Endothelial cell of umbilical vein (primary cell): ENCODE results near the gene SLC39A11. TPM values are rescaled to one million over a fixed set of nuclear protein-coding genes. Genes with fewer than 3 reads are reported as not detected.

Experiments
- BruUV-seq: library from RNA; stranded (reverse); fragments of 400-500 nt; replicated peaks from 2 replicates; lab custom pipeline; 2021; lab: Mats Ljungman, UMichigan
- CTCF ChIA-PET: fragments of 300-600, 350-600 bp; sonication (Branson Sonifier 250); formaldehyde crosslinking; loops from one replicate; lab custom pipeline; 2021; ENCODE audit warnings: antibody characterized with exemption, inconsistent platforms; lab: Charles Lee
- POLR2A ChIA-PET: fragments of 300-600, 350-600 bp; sonication (Branson Sonifier 250); formaldehyde crosslinking; loops from one replicate; lab custom pipeline; 2021; ENCODE audit warnings: antibody characterized with exemption, inconsistent platforms; lab: Charles Lee
- DNase-seq: peaks from one replicate; pipeline ENCODE4 v3.0.0-alpha.2; 2011; ENCODE audit warnings: low read depth, low spot score
- FAIRE-seq: peaks from 2 replicates; lab custom pipeline; 2011; peaks lifted over from hg19 to GRCh38; lab: Jason Lieb, UNC
- H2AFZ ChIP-seq: 2 replicates; pipeline ENCODE4 v1.6.0; 2012; ENCODE audit warnings: low read depth, low read length, control low read depth, inconsistent platforms
- H3K27ac ChIP-seq: 2 replicates; pipeline ENCODE4 v1.5.1; 2011; ENCODE audit warnings: low read depth, mild to moderate bottlenecking, control low read depth, low read length, moderate library complexity; ENCODE audit not compliant: insufficient read depth
- H3K27me3 ChIP-seq, 2 experiments: 2 replicates each; pipeline versions ENCODE4 v1.6.0 to v1.6.1; 2011; ENCODE audit warnings: low read length in 2 of 2, mixed read lengths in 1 of 2; ENCODE audit not compliant: control insufficient read depth in 2 of 2, insufficient read depth in 2 of 2
- H3K36me3 ChIP-seq, 2 experiments: 2 replicates in 1 of 2; 3 replicates in 1 of 2; pipeline ENCODE4 v1.5.1; 2011; ENCODE audit warnings: low read length in 2 of 2, mild to moderate bottlenecking in 1 of 2, moderate library complexity in 1 of 2; ENCODE audit not compliant: control insufficient read depth in 2 of 2, insufficient read depth in 2 of 2; ENCODE audit errors: extremely low read depth in 1 of 2
- H3K4me1 ChIP-seq: 3 replicates; pipeline ENCODE4 v1.5.1; 2011; ENCODE audit warnings: mild to moderate bottlenecking, low read length; ENCODE audit not compliant: control insufficient read depth, insufficient read depth; ENCODE audit errors: extremely low read depth
- H3K4me2 ChIP-seq: 2 replicates; pipeline ENCODE4 v1.6.1; 2011; ENCODE audit warnings: low read length, control low read depth, mixed read lengths; ENCODE audit not compliant: insufficient read depth
- H3K4me3 ChIP-seq, 3 experiments: fragments of 200-600 bp in 1 of 3; sonication (generic), shearing (Covaris generic) in 1 of 3; replicated peaks in 1 of 3; 2 replicates each; pipeline ENCODE4 v1.5.1; 2011 to 2016; ENCODE audit warnings: control low read depth in 3 of 3, low read length in 3 of 3, mild to moderate bottlenecking in 2 of 3, inconsistent platforms in 1 of 3, low read depth in 1 of 3, moderate library complexity in 1 of 3; ENCODE audit not compliant: insufficient read depth in 1 of 3
- H3K79me2 ChIP-seq: 2 replicates; pipeline ENCODE4 v1.6.0; 2012; ENCODE audit warnings: low read length, inconsistent platforms; ENCODE audit not compliant: control insufficient read depth, insufficient read depth
- H3K9ac ChIP-seq: replicated peaks from 2 replicates; pipeline ENCODE3; 2011; ENCODE audit warnings: low read length, control low read depth; ENCODE audit not compliant: insufficient read depth; ENCODE audit errors: extremely low read depth
- H3K9me1 ChIP-seq: replicated peaks from 3 replicates; pipeline ENCODE4 v1.6.0; 2011; ENCODE audit warnings: mild to moderate bottlenecking, low read length; ENCODE audit not compliant: control insufficient read depth, insufficient read depth; ENCODE audit errors: extremely low read depth
- H3K9me3 ChIP-seq: replicated peaks from 2 replicates; pipeline ENCODE4 v1.5.1; 2012; ENCODE audit warnings: low read length, inconsistent platforms; ENCODE audit not compliant: control insufficient read depth, insufficient read depth
- H4K20me1 ChIP-seq: replicated peaks from 2 replicates; pipeline ENCODE3; 2011; ENCODE audit warnings: mild to moderate bottlenecking, low read length; ENCODE audit not compliant: control insufficient read depth, insufficient read depth; ENCODE audit errors: extremely low read depth
- EZH2 ChIP-seq: IDR thresholded peaks from 2 replicates; pipeline ENCODE4 v1.6.1; 2012; ENCODE audit warnings: borderline replicate concordance, low read depth, mild to moderate bottlenecking, moderate library complexity, low read length, inconsistent platforms; ENCODE audit not compliant: severe bottlenecking
- FOS ChIP-seq: IDR thresholded peaks from 2 replicates; pipeline ENCODE4 v1.6.1; 2011; ENCODE audit warnings: mild to moderate bottlenecking, low read length, moderate library complexity, borderline replicate concordance; ENCODE audit not compliant: insufficient read depth
- GATA2 ChIP-seq: IDR thresholded peaks from 2 replicates; pipeline ENCODE4 v1.7.0; 2011; ENCODE audit warnings: low read depth, mild to moderate bottlenecking, moderate library complexity, mixed read lengths, low read length; ENCODE audit not compliant: insufficient read length, insufficient read depth
- JUN ChIP-seq: IDR thresholded peaks from 2 replicates; pipeline ENCODE4 v1.6.1; 2011; ENCODE audit warnings: borderline replicate concordance, low read depth; ENCODE audit not compliant: insufficient read length, insufficient read depth
- MYC ChIP-seq: IDR thresholded peaks from one replicate; pipeline ENCODE4 v1.6.1; 2011; ENCODE audit warnings: mild to moderate bottlenecking, low read depth, low read length
- POLR2A ChIP-seq: IDR thresholded peaks from 2 replicates; pipeline ENCODE4 v1.6.1; 2012; ENCODE audit warnings: low read depth, mild to moderate bottlenecking, control low read depth, low read length
- POLR2AphosphoS5 ChIP-seq: IDR thresholded peaks from 2 replicates; pipeline ENCODE4 v1.6.1; 2012; ENCODE audit warnings: low read depth, mild to moderate bottlenecking, control low read depth, low read length, moderate library complexity; ENCODE audit not compliant: insufficient read depth
- dilution Hi-C: fragments of 300-500 bp; cut with MboI; formaldehyde crosslinking; loops from one replicate; pipeline ENCODE4 v1.15.0; 2019; ENCODE audit warnings: low sequenced_read_pairs; ENCODE audit not compliant: extremely low pct_ligation_motif_present
- intact Hi-C: fragments of 100-400 bp; cut with micrococcal nuclease; formaldehyde crosslinking; loops from one replicate; pipeline ENCODE4 v1.10.0; 2022
- polyA plus RNA-seq, 4 experiments: library from polyadenylated mRNA; depleted of rRNA in 3 of 4; stranded (reverse) in 3 of 4; unstranded in 1 of 4; fragments of >200 nt; gene quantifications; 2 replicates each; pipeline versions ENCODE4 v1.2.1 to v1.2.3, GENCODE V29; 2011 to 2012; ENCODE audit warnings: missing spikeins in 1 of 4
- total RNA-seq: library from RNA; stranded (reverse); gene quantifications from 2 replicates; pipeline ENCODE4 v1.2.3, GENCODE V29; 2021
- TF ChIP-seq, protein P1 (sequence below): IDR thresholded peaks from 2 replicates; pipeline ENCODE4 v1.6.1; 2011; ENCODE audit not compliant: insufficient read depth, insufficient read length
- TF ChIP-seq, protein P2 (sequence below), 2 donors: IDR thresholded peaks; 1 replicate in 1 of 2; 2 replicates in 1 of 2; pipeline ENCODE4 v1.5.1; 2011; ENCODE audit warnings: low read length in 2 of 2, mild to moderate bottlenecking in 2 of 2, moderate library complexity in 2 of 2, control low read depth in 1 of 2, inconsistent platforms in 1 of 2, low read depth in 1 of 2; ENCODE audit not compliant: insufficient read depth in 1 of 2; ENCODE audit errors: extremely low read depth in 1 of 2

The SLC39A11 gene
- total and polyA plus RNA-seq, 2 donors (not counting 3 experiments of a cell fraction or from before 2014, with no cell fraction given) = 8.1 to 11.9 TPM

DNA sequence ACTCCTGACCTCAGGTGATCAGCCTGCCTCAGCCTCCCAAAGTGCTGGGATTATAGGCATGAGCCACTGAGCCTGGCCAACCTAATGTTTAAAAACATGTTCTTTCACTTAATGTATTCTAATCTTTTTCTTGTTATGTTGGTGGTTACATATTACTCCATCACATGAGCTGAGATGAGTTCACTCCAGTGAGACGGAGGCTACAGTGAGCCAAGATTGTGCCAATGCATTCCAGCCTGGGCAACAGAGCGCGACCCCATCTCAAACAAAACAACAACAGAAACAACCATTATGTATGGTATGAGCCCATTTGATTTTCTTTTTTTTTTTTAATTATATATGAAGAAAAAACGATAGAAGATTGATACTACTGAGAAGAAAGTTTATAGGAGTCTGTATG lies 39.6 kb downstream of the SLC39A11 start:
- no peaks in the 10 kb centered on the region for H3K36me3 ChIP-seq
- no peak for FAIRE-seq
- no peak overlapping the region for H3K4me3 ChIP-seq
- ChIA-PET POLR2A (no interaction called here), CTCF (interaction anchor here (1.5 kb wide), 1 partner anchor 325 kb away, joined by 4 read pairs; no protein-coding TSS in a partner anchor)
- no peaks in the 10 kb centered on the region for H4K20me1 ChIP-seq
- intact Hi-C loops = no loop called here
- H3K27ac ChIP-seq = no peak overlapping the region
- H3K9me1 ChIP-seq = no peaks in the 10 kb centered on the region
- no TSS peak for BruUV-seq
- no peak for DNase-seq
- no peaks in the 10 kb centered on the region for H3K79me2 ChIP-seq
- no peak overlapping the region for H2AFZ ChIP-seq
- dilution Hi-C loops = no loop called here
- no peak overlapping the region for H3K4me2 ChIP-seq
- no peaks in the 10 kb centered on the region for H3K4me1 ChIP-seq
- H3K9ac ChIP-seq = no peak overlapping the region
- TF ChIP-seq EZH2 = no peak
- no peak for TF ChIP-seq FOS
- no peak for TF ChIP-seq MYC
- no peak for TF ChIP-seq POLR2A
- TF ChIP-seq POLR2AphosphoS5 = no peak
- TF ChIP-seq GATA2 = no peak
- TF ChIP-seq JUN = no peak
- TF ChIP-seq, protein P1, sequence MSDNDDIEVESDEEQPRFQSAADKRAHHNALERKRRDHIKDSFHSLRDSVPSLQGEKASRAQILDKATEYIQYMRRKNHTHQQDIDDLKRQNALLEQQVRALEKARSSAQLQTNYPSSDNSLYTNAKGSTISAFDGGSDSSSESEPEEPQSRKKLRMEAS = no peak
- TF ChIP-seq, protein P2, sequence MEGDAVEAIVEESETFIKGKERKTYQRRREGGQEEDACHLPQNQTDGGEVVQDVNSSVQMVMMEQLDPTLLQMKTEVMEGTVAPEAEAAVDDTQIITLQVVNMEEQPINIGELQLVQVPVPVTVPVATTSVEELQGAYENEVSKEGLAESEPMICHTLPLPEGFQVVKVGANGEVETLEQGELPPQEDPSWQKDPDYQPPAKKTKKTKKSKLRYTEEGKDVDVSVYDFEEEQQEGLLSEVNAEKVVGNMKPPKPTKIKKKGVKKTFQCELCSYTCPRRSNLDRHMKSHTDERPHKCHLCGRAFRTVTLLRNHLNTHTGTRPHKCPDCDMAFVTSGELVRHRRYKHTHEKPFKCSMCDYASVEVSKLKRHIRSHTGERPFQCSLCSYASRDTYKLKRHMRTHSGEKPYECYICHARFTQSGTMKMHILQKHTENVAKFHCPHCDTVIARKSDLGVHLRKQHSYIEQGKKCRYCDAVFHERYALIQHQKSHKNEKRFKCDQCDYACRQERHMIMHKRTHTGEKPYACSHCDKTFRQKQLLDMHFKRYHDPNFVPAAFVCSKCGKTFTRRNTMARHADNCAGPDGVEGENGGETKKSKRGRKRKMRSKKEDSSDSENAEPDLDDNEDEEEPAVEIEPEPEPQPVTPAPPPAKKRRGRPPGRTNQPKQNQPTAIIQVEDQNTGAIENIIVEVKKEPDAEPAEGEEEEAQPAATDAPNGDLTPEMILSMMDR (IDR thresholded peaks at IDR 0.05; ENCODE audit: extremely low read depth in 1 of 2, insufficient read depth in 1 of 2, low read depth in 1 of 2, low read length in 2 of 2) = no peak
- no peaks in the 10 kb centered on the region for H3K9me3 ChIP-seq
- H3K27me3 ChIP-seq = no peaks in the 10 kb centered on the region
